Spleen (tissue), 7 donors: ENCODE results near the gene LIAS.

Source experiments
- CTCF ChIP-seq, 11 experiments: fragments of 200-600 bp in 7 of 11; fragments of 450-650 bp in 4 of 11; sonication (generic) in 4 of 11; IDR thresholded peaks in 8 of 11; conservative IDR thresholded peaks in 3 of 11; 1 replicate in 7 of 11; 2 replicates in 4 of 11; pipeline versions ENCODE4 v1.4.0 to v1.8.0; 2016 to 2021; ENCODE audit warnings: antibody characterized with exemption in 11 of 11, inconsistent platforms in 4 of 11, mild to moderate bottlenecking in 1 of 11
- POLR2AphosphoS5 ChIP-seq, 3 donors: sonication (generic); formaldehyde crosslinking; IDR thresholded peaks; one replicate each; pipeline ENCODE4 v1.5.1; 2017; ENCODE audit warnings: antibody characterized with exemption in 3 of 3
- donor health status: DM: no; HTN: no; CAD: no; lungs with moderate emphysema.
- donor health status: DM: no; HTN: no; CAD: no.
- donor health status: DM: no; HTN: no; CAD: no.

- TF ChIP-seq CTCF (IDR thresholded peaks at IDR 0.05 in 8 of 11, conservative IDR thresholded peaks at IDR 0.05 in 3 of 11) (peak in 3 of 11 experiments; percentile 6 to 20 (median 12)), POLR2AphosphoS5 (IDR thresholded peaks at IDR 0.05) (peak; percentile 95 to 100 (median 98))
Observed at GRCh38 chr4:39458505-39459300, at the start of gene LIAS, which contains the start of gene RPL9.
